GM12872 (cell line): ENCODE measurements around the gene ASTN1.

Experiments used
- TF ChIP-seq, protein P1 (sequence below): IDR thresholded peaks from 3 replicates; pipeline ENCODE4 v1.5.1; 2011; ENCODE audit warnings: low read depth, mild to moderate bottlenecking, low read length, moderate library complexity; ENCODE audit not compliant: insufficient read depth

The ASTN1 gene

DNA sequence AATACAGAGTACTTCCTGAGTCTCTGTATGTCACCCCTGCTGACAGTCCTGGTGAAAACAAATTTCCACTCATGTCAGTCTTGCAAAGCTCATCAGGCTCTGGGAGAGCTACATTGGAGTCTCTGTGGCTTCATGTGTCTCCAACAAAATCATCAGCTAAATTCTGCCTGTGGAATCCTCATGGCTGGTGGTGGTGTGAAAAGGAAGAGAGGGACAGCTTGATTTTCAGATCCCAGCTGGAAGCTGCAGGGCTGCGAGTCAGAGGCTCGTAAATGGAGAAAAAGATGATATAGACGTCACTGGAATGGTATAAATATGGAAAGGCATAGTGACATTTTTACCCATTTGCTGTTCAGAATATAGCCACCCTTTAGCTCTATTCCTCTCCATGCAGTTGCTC lies 150.2 kb downstream of the ASTN1 start:
- TF ChIP-seq, protein P1, sequence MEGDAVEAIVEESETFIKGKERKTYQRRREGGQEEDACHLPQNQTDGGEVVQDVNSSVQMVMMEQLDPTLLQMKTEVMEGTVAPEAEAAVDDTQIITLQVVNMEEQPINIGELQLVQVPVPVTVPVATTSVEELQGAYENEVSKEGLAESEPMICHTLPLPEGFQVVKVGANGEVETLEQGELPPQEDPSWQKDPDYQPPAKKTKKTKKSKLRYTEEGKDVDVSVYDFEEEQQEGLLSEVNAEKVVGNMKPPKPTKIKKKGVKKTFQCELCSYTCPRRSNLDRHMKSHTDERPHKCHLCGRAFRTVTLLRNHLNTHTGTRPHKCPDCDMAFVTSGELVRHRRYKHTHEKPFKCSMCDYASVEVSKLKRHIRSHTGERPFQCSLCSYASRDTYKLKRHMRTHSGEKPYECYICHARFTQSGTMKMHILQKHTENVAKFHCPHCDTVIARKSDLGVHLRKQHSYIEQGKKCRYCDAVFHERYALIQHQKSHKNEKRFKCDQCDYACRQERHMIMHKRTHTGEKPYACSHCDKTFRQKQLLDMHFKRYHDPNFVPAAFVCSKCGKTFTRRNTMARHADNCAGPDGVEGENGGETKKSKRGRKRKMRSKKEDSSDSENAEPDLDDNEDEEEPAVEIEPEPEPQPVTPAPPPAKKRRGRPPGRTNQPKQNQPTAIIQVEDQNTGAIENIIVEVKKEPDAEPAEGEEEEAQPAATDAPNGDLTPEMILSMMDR = no peak

DNA sequence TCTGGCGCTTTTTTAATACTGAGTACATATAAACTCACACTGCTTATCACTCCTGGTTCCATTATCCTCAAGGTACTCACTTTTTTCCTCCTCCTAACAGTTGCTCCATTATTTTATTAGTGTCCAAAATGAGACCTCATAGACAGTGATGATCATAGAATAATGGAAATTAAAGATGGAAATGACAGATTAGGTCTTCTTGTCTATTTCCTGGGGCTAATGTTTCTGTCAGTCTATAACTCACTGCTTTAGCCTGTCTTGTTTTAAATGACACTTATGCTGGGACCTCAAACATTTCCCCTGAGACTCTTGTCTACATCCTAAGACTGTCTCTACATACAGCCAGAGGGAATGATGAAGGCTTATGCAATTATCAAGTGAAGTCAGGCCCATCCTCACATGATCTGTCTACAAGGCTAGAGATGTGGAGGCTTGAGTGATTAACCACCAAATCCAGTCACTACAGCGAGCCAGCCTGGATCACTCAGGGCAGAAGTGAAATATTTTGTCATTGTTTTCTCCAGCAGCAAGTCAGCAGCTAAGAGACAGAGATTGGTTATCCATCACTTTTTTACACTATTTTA lies 152.1 kb downstream of the ASTN1 start:
- TF ChIP-seq, protein P1 = no peak

GRCh38 chr1:177011508-177011907 lies 153.0 kb downstream of the ASTN1 start:
- TF ChIP-seq, protein P1 = no peak

DNA sequence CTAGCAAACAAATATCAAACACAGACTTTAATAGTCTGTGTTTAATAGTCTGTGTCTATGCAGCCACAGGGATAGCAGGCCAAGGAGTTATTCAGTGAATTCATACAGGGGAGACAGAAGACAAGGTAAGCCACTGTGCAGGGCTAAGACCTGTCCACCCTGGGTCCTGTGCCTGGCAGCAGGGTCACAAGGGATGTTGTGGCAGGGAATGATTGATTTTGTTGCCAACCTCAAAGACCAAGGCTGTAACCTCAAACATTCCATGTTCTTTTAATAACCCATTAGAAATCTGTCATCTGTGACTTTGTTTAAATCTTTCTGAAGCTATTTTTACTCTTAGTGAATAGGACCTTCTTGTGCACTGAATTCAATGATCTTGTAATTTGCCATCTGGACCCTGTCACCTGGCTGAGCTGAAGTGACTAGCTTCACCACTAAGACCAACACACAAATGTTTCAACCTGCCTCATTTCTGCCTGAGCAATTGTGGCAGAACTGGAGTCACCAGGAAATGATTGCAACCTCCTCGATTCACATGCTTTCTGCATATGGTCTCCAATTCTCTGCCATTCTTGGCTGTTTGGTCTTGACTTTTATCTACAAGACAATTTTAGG lies 154.2 kb downstream of the ASTN1 start:
- TF ChIP-seq, protein P1 = no peak

DNA sequence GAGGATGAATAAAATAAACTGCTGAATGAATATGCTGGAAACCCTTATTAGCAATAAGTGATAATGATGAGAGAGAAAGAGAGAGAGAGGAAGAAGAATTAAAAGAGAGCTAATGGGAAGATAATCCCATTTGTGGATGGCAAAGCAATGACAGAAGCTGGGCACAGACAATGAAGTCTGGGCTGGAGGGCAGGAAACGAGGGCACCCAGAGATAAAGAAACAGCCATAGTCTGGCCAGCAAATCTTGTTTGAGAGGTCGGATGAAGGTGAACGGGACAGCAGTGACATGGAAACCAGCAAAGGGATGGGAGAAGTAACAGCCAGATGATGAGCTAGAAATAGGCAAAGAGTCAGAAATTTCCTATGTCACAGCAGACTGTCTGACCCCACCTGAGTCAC lies 155.9 kb downstream of the ASTN1 start:
- TF ChIP-seq, protein P1 = no peak

GRCh38 chr1:177007437-177008161 lies 156.9 kb downstream of the ASTN1 start:
- TF ChIP-seq, protein P1 = no peak

DNA sequence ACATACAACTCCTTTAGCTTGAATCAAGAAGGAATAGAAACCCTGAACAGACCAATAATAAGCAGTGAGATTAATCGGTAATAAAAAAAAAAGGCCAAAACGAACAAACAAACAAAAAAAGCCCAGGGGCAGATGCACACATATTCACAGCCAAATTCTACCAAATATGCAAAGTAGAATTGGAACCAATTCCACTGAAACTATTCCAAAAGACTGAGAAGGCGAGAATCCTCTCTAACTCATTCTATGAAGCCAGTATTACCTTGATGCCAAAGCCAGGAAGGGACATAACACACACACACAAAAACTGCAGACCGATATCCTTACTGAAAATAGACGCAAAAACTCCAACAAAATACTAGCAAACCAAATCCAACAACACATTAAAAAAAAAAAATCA lies 161.6 kb downstream of the ASTN1 start:
- TF ChIP-seq, protein P1 = no peak
